ENCODE measurements around the gene ZNF622.

DNA sequence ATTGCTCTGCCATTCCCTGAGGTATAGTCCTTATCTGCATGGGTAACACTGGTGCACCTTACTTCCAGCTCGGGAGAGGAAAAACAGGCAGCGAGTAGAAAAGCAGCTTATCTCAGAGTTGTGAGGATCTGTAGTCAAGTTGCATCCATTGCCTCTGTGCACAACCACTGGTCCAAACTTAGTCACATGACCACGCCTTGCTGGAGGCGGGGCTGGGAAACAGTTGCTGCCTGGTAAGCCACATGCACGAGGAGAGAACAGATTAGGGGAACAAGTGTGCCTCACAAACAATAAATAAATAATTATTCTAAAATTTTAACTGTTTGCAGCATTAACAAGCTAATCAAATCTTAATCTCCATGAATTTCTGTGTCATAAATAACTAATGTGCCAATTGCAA lies 18.6 kb downstream of the ZNF622 start:
- TF ChIP-seq POLR2A (IDR thresholded peaks at IDR 0.05): no peak
- TF ChIP-seq, protein P1, sequence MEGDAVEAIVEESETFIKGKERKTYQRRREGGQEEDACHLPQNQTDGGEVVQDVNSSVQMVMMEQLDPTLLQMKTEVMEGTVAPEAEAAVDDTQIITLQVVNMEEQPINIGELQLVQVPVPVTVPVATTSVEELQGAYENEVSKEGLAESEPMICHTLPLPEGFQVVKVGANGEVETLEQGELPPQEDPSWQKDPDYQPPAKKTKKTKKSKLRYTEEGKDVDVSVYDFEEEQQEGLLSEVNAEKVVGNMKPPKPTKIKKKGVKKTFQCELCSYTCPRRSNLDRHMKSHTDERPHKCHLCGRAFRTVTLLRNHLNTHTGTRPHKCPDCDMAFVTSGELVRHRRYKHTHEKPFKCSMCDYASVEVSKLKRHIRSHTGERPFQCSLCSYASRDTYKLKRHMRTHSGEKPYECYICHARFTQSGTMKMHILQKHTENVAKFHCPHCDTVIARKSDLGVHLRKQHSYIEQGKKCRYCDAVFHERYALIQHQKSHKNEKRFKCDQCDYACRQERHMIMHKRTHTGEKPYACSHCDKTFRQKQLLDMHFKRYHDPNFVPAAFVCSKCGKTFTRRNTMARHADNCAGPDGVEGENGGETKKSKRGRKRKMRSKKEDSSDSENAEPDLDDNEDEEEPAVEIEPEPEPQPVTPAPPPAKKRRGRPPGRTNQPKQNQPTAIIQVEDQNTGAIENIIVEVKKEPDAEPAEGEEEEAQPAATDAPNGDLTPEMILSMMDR (IDR thresholded peaks at IDR 0.05): no peak
- no peak for TF ChIP-seq EP300 (IDR thresholded peaks at IDR 0.05)
- no peak for TF ChIP-seq POLR2AphosphoS5 (IDR thresholded peaks at IDR 0.05)
